HepG2 (cell line): ENCODE measurements around the gene ECM1. TPM values are rescaled to one million over a fixed set of nuclear protein-coding genes. Genes with fewer than 3 reads are reported as not detected.

Experiments used
- ATAC-seq: fragments of 200-7000 bp; cut with Tn5 transposase; 3 replicates; pipeline ENCODE4 v1.9.1; 2020; ENCODE audit warnings: mild to moderate bottlenecking, moderate library complexity
- BruUV-seq: library from RNA; stranded (reverse); fragments of 400-500 nt; replicated peaks from 2 replicates; lab custom pipeline; 2021; lab: Mats Ljungman, UMichigan
- CTCF ChIA-PET: fragments of 300-600 bp; formaldehyde crosslinking; extraction: SDS; loops from one replicate; lab custom pipeline; 2021; ENCODE audit warnings: low total read pairs, inconsistent platforms, low intra/inter-chr PET ratio; lab: Yijun Ruan, JAX
- POLR2A ChIA-PET: fragments of 350-600 bp; sonication (Branson Sonifier 250); formaldehyde crosslinking; loops from one replicate; lab custom pipeline; 2020; ENCODE audit warnings: antibody characterized with exemption, inconsistent platforms; lab: Yijun Ruan, JAX
- DNase-seq: peaks from one replicate; pipeline ENCODE4 v3.0.0-alpha.2; 2015; ENCODE audit warnings: low spot score
- FAIRE-seq: peaks from 3 replicates; lab custom pipeline; 2011; peaks lifted over from hg19 to GRCh38; lab: Jason Lieb, UNC
- H2AFZ ChIP-seq: one replicate; pipeline ENCODE4 v1.6.1; 2011; ENCODE audit warnings: low read length, inconsistent platforms
- H3K27ac ChIP-seq: fragments of 300-600 bp; 3 replicates; pipeline ENCODE4 v1.8.0; 2011; ENCODE audit warnings: mixed run types, mild to moderate bottlenecking, mixed read lengths, low read length, inconsistent platforms; ENCODE audit not compliant: insufficient read depth; ENCODE audit errors: extremely low read length
- H3K27me3 ChIP-seq, 2 experiments: fragments of 200-600 bp in 1 of 2; 2 replicates in 1 of 2; 3 replicates in 1 of 2; pipeline versions ENCODE4 v1.6.0 to v1.8.0; 2011; ENCODE audit warnings: low read length in 2 of 2, mild to moderate bottlenecking in 2 of 2, moderate library complexity in 2 of 2, inconsistent platforms in 1 of 2; ENCODE audit not compliant: insufficient read depth in 2 of 2, control insufficient read depth in 1 of 2
- H3K36me3 ChIP-seq, 2 experiments: fragments of 200-600 bp in 1 of 2; replicated peaks in 1 of 2; 2 replicates in 1 of 2; 3 replicates in 1 of 2; pipeline versions ENCODE4 v1.5.1 to v1.8.0; 2011; ENCODE audit warnings: low read length in 2 of 2, inconsistent platforms in 1 of 2; ENCODE audit not compliant: insufficient read depth in 2 of 2, control insufficient read depth in 1 of 2
- H3K4me1 ChIP-seq: 2 replicates; pipeline ENCODE4 v1.5.1; 2012; ENCODE audit warnings: low read length, inconsistent platforms; ENCODE audit not compliant: insufficient read depth
- H3K4me2 ChIP-seq: 2 replicates; pipeline ENCODE4 v1.6.0; 2011; ENCODE audit warnings: low read depth, low read length, inconsistent platforms
- H3K4me3 ChIP-seq, 3 experiments: fragments of 200-600 bp in 1 of 3; sonication (generic), shearing (Covaris generic) in 1 of 3; replicated peaks in 1 of 3; 2 replicates each; pipeline ENCODE4 v1.5.1; 2011 to 2016; ENCODE audit warnings: low read length in 3 of 3, inconsistent platforms in 2 of 3, low read depth in 2 of 3, mild to moderate bottlenecking in 2 of 3, control low read depth in 1 of 3, mixed read lengths in 1 of 3; ENCODE audit not compliant: insufficient read depth in 1 of 3
- H3K79me2 ChIP-seq: one replicate; pipeline ENCODE4 v1.6.1; 2011; ENCODE audit warnings: low read length, inconsistent platforms; ENCODE audit not compliant: insufficient read depth
- H3K9ac ChIP-seq: 2 replicates; pipeline ENCODE4 v1.6.0; 2011; ENCODE audit warnings: mild to moderate bottlenecking, low read depth, low read length, inconsistent platforms; ENCODE audit not compliant: insufficient read depth
- H3K9me3 ChIP-seq: 2 replicates; pipeline ENCODE4 v1.5.1; 2012; ENCODE audit warnings: mild to moderate bottlenecking, low read length
- H4K20me1 ChIP-seq: 2 replicates; pipeline ENCODE4 v1.6.0; 2011; ENCODE audit warnings: inconsistent platforms, mild to moderate bottlenecking, low read length, moderate library complexity; ENCODE audit not compliant: insufficient read depth
- AGO2 ChIP-seq: fragments of 200-400 bp; formaldehyde crosslinking; optimal IDR thresholded peaks from 2 replicates; pipeline ENCODE3; 2017; ENCODE audit warnings: mild to moderate bottlenecking, low read depth, low read length, moderate library complexity
- CENPX ChIP-seq: sonication (generic); formaldehyde crosslinking; IDR thresholded peaks from 2 replicates; pipeline ENCODE4 v1.9.0; 2021; ENCODE audit warnings: mild to moderate bottlenecking, missing genetic modification reagents, moderate library complexity
- NCOA5 ChIP-seq: sonication (generic); formaldehyde crosslinking; IDR thresholded peaks from 2 replicates; pipeline ENCODE4 v1.4.0; 2020; ENCODE audit warnings: missing genetic modification reagents
- PAF1 ChIP-seq: IDR thresholded peaks from 2 replicates; pipeline ENCODE4 v1.6.1; 2016; ENCODE audit warnings: missing genetic modification reagents, missing compliant biosample characterization
- YEATS4 ChIP-seq: sonication (generic); formaldehyde crosslinking; IDR thresholded peaks from 2 replicates; pipeline ENCODE4 v1.4.0; 2020; ENCODE audit warnings: missing genetic modification reagents, borderline replicate concordance
- ZNF3 ChIP-seq: IDR thresholded peaks from 2 replicates; pipeline ENCODE4 v1.7.0; 2017; ENCODE audit warnings: inconsistent platforms
- WGBS: methylation state at CpG from one replicate; pipeline ENCODE4 v1.1.6; 2017; ENCODE audit warnings: low lambda C conversion rate; 5-methylcytosine and 5-hydroxymethylcytosine counted together
- in situ Hi-C: cut with HindIII; loops from 2 replicates; pipeline ENCODE4 v1.10.0; 2017; ENCODE audit warnings: low pct_unique_long_range_greater_than_20kb; ENCODE audit not compliant: extremely low pct_ligation_motif_present
- intact Hi-C: fragments of 100-400 bp; cut with micrococcal nuclease; formaldehyde crosslinking; loops from one replicate; pipeline ENCODE4 v1.10.0; 2022; ENCODE audit not compliant: unreplicated experiment
- polyA plus RNA-seq, 8 experiments: library from polyadenylated mRNA; depleted of rRNA in 3 of 8; stranded (reverse) in 7 of 8; unstranded in 1 of 8; fragments of >200 nt; fragmentation: Illumina TruSeq in 4 of 8; extraction: Trizol in 4 of 8; gene quantifications; 2 replicates each; pipeline versions ENCODE4 v1.2.1 to v1.2.3, GENCODE V29; 2011 to 2016; ENCODE audit warnings: low read depth in 4 of 8, missing spikeins in 1 of 8, mixed read lengths in 1 of 8; ENCODE audit not compliant: insufficient read depth in 1 of 8
- total RNA-seq, 5 experiments: library from RNA; depleted of rRNA; stranded (reverse); fragments of >200 nt; fragmentation: Illumina TruSeq; extraction: Trizol; gene quantifications; 2 replicates each; pipeline ENCODE4 v1.2.3, GENCODE V29; 2016; ENCODE audit warnings: low read depth in 1 of 5
- TF ChIP-seq, protein P1 (sequence below): sonication (generic); formaldehyde crosslinking; conservative IDR thresholded peaks from 2 replicates; pipeline ENCODE4 v1.4.0; 2020; ENCODE audit warnings: missing genetic modification reagents

The ECM1 gene
- total and polyA plus RNA-seq, 2 of the 13 experiments (the other 11 are each of a cell fraction or from before 2014, with no cell fraction given): 0.42 to 1.0 TPM

DNA sequence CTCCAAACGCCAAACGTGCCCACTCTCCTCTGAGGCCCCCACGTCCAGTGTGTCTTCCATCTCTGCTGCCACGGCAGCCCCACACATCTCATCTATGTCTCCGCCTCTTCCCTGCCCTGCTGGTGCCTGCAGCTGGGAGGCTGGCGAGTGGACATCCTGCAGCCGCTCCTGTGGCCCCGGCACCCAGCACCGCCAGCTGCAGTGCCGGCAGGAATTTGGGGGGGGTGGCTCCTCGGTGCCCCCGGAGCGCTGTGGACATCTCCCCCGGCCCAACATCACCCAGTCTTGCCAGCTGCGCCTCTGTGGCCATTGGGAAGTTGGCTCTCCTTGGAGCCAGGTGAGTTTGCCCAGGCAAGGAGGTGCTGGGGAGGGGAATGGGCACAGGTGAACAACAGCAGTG lies 49.9 kb downstream of the ECM1 start:
- H2AFZ ChIP-seq: no peak overlapping the region
- H3K36me3 ChIP-seq: peaks cover 0 to 5% of the 10 kb centered on the region in 2 experiments; a peak in 2 of 5 replicates
- DNase-seq (no peak), ATAC-seq (no peak), FAIRE-seq (no peak)
- no peak overlapping the region for H3K4me2 ChIP-seq
- no peaks in the 10 kb centered on the region for H3K9me3 ChIP-seq
- H3K79me2 ChIP-seq: peaks cover 2% of the 10 kb centered on the region
- no peaks in the 10 kb centered on the region for H4K20me1 ChIP-seq
- no peaks in the 10 kb centered on the region for H3K27me3 ChIP-seq
- intact Hi-C loops: loop anchor here (10.0 kb wide), 1 partner anchor 303 kb away; the partner anchor contains the start of gene CA14
- H3K27ac ChIP-seq: no peak overlapping the region
- TF ChIP-seq ZNF3 (CRISPR knock-in tag) (no peak), AGO2 (peak; percentile 5)
- no peak overlapping the region for H3K4me3 ChIP-seq
- BruUV-seq: no TSS peak
- in situ Hi-C loops: no loop called here
- CTCF ChIA-PET: no interaction called here
- POLR2A ChIA-PET: interaction anchor here (1.3 kb wide), 1 partner anchor 22 kb away, joined by 4 read pairs; the partner anchor contains the start of gene MCL1
- WGBS: 95% methylated on average over 13 of the region's 15 CpGs
- H3K4me1 ChIP-seq: peaks cover 46% of the 10 kb centered on the region
- H3K9ac ChIP-seq: no peak overlapping the region

GRCh38 chr1:150558303-150558704 lies 50.4 kb downstream of the ECM1 start:
- no peak overlapping the region for H2AFZ ChIP-seq
- no TSS peak for BruUV-seq

More at GRCh38 chr1:150558303-150558704, 50.4 kb downstream of the ECM1 start:
- no peak overlapping the region for H3K4me2 ChIP-seq
- H3K4me3 ChIP-seq: no peak overlapping the region
- intact Hi-C loops: loop anchor here (10.0 kb wide), 1 partner anchor 304 kb away; the partner anchor contains the start of gene CA14
- peaks cover 46% of the 10 kb centered on the region for H3K4me1 ChIP-seq
- H3K9ac ChIP-seq: no peak overlapping the region
- no peak for TF ChIP-seq NCOA5 (CRISPR knock-in tag)
- TF ChIP-seq YEATS4 (CRISPR knock-in tag): no peak
- no peak for TF ChIP-seq PAF1
- TF ChIP-seq CENPX (CRISPR knock-in tag): no peak
- TF ChIP-seq AGO2: peak; percentile 31
- TF ChIP-seq, protein P1, sequence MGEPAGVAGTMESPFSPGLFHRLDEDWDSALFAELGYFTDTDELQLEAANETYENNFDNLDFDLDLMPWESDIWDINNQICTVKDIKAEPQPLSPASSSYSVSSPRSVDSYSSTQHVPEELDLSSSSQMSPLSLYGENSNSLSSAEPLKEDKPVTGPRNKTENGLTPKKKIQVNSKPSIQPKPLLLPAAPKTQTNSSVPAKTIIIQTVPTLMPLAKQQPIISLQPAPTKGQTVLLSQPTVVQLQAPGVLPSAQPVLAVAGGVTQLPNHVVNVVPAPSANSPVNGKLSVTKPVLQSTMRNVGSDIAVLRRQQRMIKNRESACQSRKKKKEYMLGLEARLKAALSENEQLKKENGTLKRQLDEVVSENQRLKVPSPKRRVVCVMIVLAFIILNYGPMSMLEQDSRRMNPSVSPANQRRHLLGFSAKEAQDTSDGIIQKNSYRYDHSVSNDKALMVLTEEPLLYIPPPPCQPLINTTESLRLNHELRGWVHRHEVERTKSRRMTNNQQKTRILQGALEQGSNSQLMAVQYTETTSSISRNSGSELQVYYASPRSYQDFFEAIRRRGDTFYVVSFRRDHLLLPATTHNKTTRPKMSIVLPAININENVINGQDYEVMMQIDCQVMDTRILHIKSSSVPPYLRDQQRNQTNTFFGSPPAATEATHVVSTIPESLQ (CRISPR knock-in tag): no peak
- H3K9me3 ChIP-seq: no peaks in the 10 kb centered on the region
- in situ Hi-C loops: no loop called here
- no peaks in the 10 kb centered on the region for H3K27me3 ChIP-seq
- POLR2A ChIA-PET: interaction anchor here (1.3 to 6.8 kb wide), 2 partner anchors 7 to 22 kb away, joined by 4 to 88 read pairs; partner anchors contain the start of genes ADAMTSL4 and MCL1
- FAIRE-seq (no peak), ATAC-seq (no peak), DNase-seq (no peak)
- peaks cover 0 to 5% of the 10 kb centered on the region in 2 experiments; a peak in 2 of 5 replicates for H3K36me3 ChIP-seq
- WGBS: 78% methylated on average over 11 of the region's 15 CpGs
- H4K20me1 ChIP-seq: no peaks in the 10 kb centered on the region
- CTCF ChIA-PET: no interaction called here
- H3K27ac ChIP-seq: no peak overlapping the region
- H3K79me2 ChIP-seq: peaks cover 2% of the 10 kb centered on the region
